Muscle layer of duodenum (tissue), 2 donors: ENCODE measurements around the gene UBXN6.

ENCODE experiments used
- H3K27ac ChIP-seq: one replicate; pipeline ENCODE4 v1.7.0; 2013; ENCODE audit warnings: mild to moderate bottlenecking, low read length
- H3K27me3 ChIP-seq: one replicate; pipeline ENCODE4 v1.7.0; 2013; ENCODE audit warnings: low read depth, mild to moderate bottlenecking, control low read depth, low read length
- H3K36me3 ChIP-seq, 2 donors: one replicate each; pipeline ENCODE4 v1.7.0; 2013; ENCODE audit warnings: low read length in 2 of 2, control low read depth in 1 of 2, mild to moderate bottlenecking in 1 of 2; ENCODE audit not compliant: insufficient read depth in 2 of 2, control insufficient read depth in 1 of 2
- H3K4me1 ChIP-seq, 2 donors: one replicate each; pipeline ENCODE4 v1.7.0; 2013; ENCODE audit warnings: low read length in 2 of 2, mild to moderate bottlenecking in 2 of 2, control low read depth in 1 of 2, moderate library complexity in 1 of 2; ENCODE audit not compliant: insufficient read depth in 2 of 2, control insufficient read depth in 1 of 2
- H3K4me3 ChIP-seq, 2 donors: one replicate each; pipeline ENCODE4 v1.7.0; 2013; ENCODE audit warnings: low read length in 2 of 2, low read depth in 1 of 2, mild to moderate bottlenecking in 1 of 2
- H3K9me3 ChIP-seq, 2 donors: one replicate each; pipeline ENCODE4 v1.7.0; 2013; ENCODE audit warnings: low read length in 2 of 2, control low read depth in 1 of 2, mild to moderate bottlenecking in 1 of 2; ENCODE audit not compliant: control insufficient read depth in 1 of 2
- donor health status: healthy.

The UBXN6 gene

GRCh38 chr19:4413588-4413987 lies 44.0 kb downstream of the UBXN6 start:
- Histone ChIP-seq H3K27me3 (no peaks in the 10 kb centered on the region), H3K36me3 (peaks cover 10 to 17% of the 10 kb centered on the region in 2 donors), H3K4me3 (no peak overlapping the region), H3K4me1 (peaks cover 0 to 7% of the 10 kb centered on the region in 2 donors), H3K27ac (no peak overlapping the region), H3K9me3 (no peaks in the 10 kb centered on the region)

GRCh38 chr19:4409123-4409933 lies 48.3 kb downstream of the UBXN6 start:
- Histone ChIP-seq H3K4me3 (no peak overlapping the region), H3K27ac (no peak overlapping the region), H3K9me3 (no peaks in the 10 kb centered on the region), H3K36me3 (peaks cover 10 to 17% of the 10 kb centered on the region in 2 donors), H3K27me3 (no peaks in the 10 kb centered on the region), H3K4me1 (no peaks in the 10 kb centered on the region)

- Histone ChIP-seq H3K36me3 (peaks cover 10 to 11% of the 10 kb centered on the region in 2 donors), H3K4me1 (peaks cover 6 to 9% of the 10 kb centered on the region in 2 donors), H3K4me3 (no peak overlapping the region), H3K9me3 (no peaks in the 10 kb centered on the region), H3K27ac (no peak overlapping the region), H3K27me3 (no peaks in the 10 kb centered on the region)
These were observed 51.0 kb downstream of the UBXN6 start for GRCh38 chr19:4406626-4407025.

- no peak overlapping the region for H3K27ac ChIP-seq
- H3K9me3 ChIP-seq, result no peaks in the 10 kb centered on the region
- peaks cover 10 to 11% of the 10 kb centered on the region in 2 donors for H3K36me3 ChIP-seq
- no peaks in the 10 kb centered on the region for H3K27me3 ChIP-seq
- H3K4me3 ChIP-seq, result no peak overlapping the region
- peaks cover 6 to 9% of the 10 kb centered on the region in 2 donors for H3K4me1 ChIP-seq
These were observed 51.6 kb downstream of the UBXN6 start for GRCh38 chr19:4405977-4406376.

GRCh38 chr19:4403005-4403761 lies 54.4 kb downstream of the UBXN6 start:
- no peaks in the 10 kb centered on the region for H3K36me3 ChIP-seq
- H3K4me3 ChIP-seq, result peak overlapping the region; percentile 81 to 85
- H3K4me1 ChIP-seq, result peaks cover 6 to 21% of the 10 kb centered on the region in 2 donors
- H3K9me3 ChIP-seq, result no peaks in the 10 kb centered on the region
- no peaks in the 10 kb centered on the region for H3K27me3 ChIP-seq
- H3K27ac ChIP-seq, result no peak overlapping the region

- peak within 1 kb of the TSS; percentile 98 for H3K27ac ChIP-seq
- no peaks in the 10 kb centered on the region for H3K27me3 ChIP-seq
- H3K4me3 ChIP-seq, result peak within 1 kb of the TSS; percentile 81 to 85
- no peaks in the 10 kb centered on the region for H3K36me3 ChIP-seq
- H3K4me1 ChIP-seq, result peaks cover 6 to 29% of the 10 kb centered on the region in 2 donors
- no peaks in the 10 kb centered on the region for H3K9me3 ChIP-seq
These were observed 55.2 kb downstream of the UBXN6 start, which contains the start of gene CHAF1A for GRCh38 chr19:4402171-4403004. Gene CHAF1A (plus strand): TSS chr19:4402640. CDS start chr19:4402763, 123 bp downstream.

GRCh38 chr19:4401769-4402170 lies 55.8 kb downstream of the UBXN6 start:
- peak overlapping the region; percentile 67 to 85 for H3K4me3 ChIP-seq
- no peaks in the 10 kb centered on the region for H3K36me3 ChIP-seq
- H3K27me3 ChIP-seq, result no peaks in the 10 kb centered on the region
- H3K4me1 ChIP-seq, result peaks cover 6 to 33% of the 10 kb centered on the region in 2 donors
- no peaks in the 10 kb centered on the region for H3K9me3 ChIP-seq
- peak overlapping the region; percentile 98 for H3K27ac ChIP-seq

- Histone ChIP-seq H3K4me1 (peaks cover 6 to 33% of the 10 kb centered on the region in 2 donors), H3K36me3 (peaks cover 0 to 1% of the 10 kb centered on the region in 2 donors)
These were observed 57.3 kb downstream of the UBXN6 start, which contains the start of gene SH3GL1 for GRCh38 chr19:4400135-4400936. Gene SH3GL1 (minus strand): TSS chr19:4400547. CDS start chr19:4400368, 179 bp downstream.

GRCh38 chr19:4399812-4400134 lies 57.8 kb downstream of the UBXN6 start:
- H3K4me1 ChIP-seq, result peaks cover 6 to 36% of the 10 kb centered on the region in 2 donors
- H3K36me3 ChIP-seq, result peaks cover 0 to 6% of the 10 kb centered on the region in 2 donors
- no peaks in the 10 kb centered on the region for H3K27me3 ChIP-seq
- H3K4me3 ChIP-seq, result peak overlapping the region; percentile 84 to 90
- H3K9me3 ChIP-seq, result no peaks in the 10 kb centered on the region
- peak overlapping the region; percentile 77 for H3K27ac ChIP-seq

More at GRCh38 chr19:4400135-4400936, 57.3 kb downstream of the UBXN6 start, which contains the start of gene SH3GL1:
- Histone ChIP-seq H3K27me3 (no peaks in the 10 kb centered on the region), H3K4me3 (peak within 1 kb of the TSS; percentile 84 to 90), H3K9me3 (no peaks in the 10 kb centered on the region), H3K27ac (peak within 1 kb of the TSS; percentile 77)
